GM12872 (cell line): ENCODE results near the gene ARHGAP10.

Experiments
- TF ChIP-seq, protein P1 (sequence below): IDR thresholded peaks from 3 replicates; pipeline ENCODE4 v1.5.1; 2011; ENCODE audit warnings: low read depth, mild to moderate bottlenecking, low read length, moderate library complexity; ENCODE audit not compliant: insufficient read depth

The ARHGAP10 gene

GRCh38 chr4:148016063-148016637, 284.3 kb downstream of the ARHGAP10 start:
- TF ChIP-seq, protein P1, sequence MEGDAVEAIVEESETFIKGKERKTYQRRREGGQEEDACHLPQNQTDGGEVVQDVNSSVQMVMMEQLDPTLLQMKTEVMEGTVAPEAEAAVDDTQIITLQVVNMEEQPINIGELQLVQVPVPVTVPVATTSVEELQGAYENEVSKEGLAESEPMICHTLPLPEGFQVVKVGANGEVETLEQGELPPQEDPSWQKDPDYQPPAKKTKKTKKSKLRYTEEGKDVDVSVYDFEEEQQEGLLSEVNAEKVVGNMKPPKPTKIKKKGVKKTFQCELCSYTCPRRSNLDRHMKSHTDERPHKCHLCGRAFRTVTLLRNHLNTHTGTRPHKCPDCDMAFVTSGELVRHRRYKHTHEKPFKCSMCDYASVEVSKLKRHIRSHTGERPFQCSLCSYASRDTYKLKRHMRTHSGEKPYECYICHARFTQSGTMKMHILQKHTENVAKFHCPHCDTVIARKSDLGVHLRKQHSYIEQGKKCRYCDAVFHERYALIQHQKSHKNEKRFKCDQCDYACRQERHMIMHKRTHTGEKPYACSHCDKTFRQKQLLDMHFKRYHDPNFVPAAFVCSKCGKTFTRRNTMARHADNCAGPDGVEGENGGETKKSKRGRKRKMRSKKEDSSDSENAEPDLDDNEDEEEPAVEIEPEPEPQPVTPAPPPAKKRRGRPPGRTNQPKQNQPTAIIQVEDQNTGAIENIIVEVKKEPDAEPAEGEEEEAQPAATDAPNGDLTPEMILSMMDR = no peak

DNA sequence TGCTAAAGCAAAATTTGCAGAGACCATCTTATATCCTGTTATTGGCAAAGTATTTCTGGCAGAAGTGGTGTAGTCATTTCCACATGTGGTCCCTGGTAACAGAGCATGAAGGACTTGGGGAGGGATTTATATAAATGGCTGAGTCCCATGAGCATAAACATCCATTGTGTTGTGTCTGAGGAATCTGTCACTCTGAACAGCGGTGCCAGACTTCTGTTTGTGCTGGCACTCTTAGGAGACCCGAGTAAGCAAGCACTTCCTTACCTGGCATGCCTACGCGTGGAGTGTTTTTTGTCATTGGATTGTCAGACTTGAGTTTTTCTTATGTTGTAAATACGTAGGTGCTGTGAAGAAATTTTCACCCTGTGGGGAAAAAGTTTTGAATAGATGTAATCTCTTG, 285.9 kb downstream of the ARHGAP10 start:
- TF ChIP-seq, protein P1 = no peak

DNA sequence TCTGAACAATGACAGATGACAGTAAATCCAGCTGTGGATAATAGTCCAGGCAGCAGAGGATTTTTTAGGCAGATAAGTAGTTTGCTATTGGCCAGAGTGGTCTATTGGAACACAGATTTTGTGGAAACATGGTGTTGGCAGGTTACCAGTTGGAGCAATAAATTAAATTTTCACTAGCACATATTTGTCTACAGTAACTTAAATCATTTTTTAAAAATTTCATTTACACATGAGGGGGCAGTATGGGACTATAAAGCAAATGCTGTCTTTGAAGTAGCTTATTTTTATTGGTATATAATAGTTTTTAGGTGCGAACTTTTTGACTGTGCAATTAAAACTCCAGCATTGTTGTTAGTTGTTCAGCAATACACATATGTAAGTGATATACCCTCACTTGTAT, 289.8 kb downstream of the ARHGAP10 start:
- TF ChIP-seq, protein P1 = no peak

DNA sequence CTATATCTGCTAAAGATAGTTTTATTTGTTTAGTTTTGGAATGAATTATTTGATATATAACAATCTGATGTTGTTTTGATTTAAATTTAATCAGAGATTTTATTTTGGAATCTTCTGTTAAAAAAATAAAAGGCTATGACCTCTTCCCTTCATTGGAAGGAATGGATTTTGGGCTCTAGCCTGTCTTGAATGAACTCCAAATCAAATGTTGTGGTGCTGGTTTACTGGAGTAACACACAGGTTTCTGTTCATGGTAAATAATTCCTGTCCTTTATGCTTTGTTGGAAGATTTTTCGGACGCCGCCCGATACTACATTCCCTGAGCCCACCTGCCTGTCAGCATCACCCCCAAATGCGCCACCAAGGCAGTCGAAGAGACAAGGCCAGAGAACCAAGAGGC, 291.1 kb downstream of the ARHGAP10 start:
- TF ChIP-seq, protein P1 = no peak

DNA sequence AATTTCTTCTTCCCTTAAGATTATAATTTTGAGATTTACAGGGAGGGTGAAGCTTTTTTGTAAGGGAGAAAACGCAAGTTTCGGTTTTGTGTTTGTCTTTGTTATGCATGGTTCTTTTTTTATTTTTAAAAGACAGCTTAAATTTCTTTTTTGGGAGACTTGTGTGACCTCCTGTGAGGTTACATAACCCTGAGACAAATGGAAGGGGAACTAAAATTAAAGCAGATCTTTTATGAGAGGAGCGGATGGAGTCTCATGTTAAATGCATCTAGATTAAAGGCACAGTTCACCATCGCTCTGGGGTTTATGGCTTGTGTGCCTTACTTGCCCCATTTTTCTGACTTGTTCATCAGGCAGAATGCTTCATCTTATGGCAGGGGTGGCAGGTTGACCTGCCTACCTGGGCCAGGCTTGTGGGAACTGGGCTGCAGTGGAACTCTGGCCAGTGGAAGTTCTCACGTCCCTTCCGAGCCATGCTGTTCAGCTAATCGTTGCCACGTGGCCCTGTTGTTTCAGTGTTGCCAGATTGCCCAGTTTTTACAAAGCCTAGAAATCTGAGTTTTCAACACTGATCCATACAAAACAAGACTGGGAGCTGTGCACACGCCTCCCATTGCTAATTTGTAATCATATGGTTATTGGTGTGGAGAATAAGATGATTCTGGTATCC, 291.8 kb downstream of the ARHGAP10 start:
- TF ChIP-seq, protein P1 = no peak

DNA sequence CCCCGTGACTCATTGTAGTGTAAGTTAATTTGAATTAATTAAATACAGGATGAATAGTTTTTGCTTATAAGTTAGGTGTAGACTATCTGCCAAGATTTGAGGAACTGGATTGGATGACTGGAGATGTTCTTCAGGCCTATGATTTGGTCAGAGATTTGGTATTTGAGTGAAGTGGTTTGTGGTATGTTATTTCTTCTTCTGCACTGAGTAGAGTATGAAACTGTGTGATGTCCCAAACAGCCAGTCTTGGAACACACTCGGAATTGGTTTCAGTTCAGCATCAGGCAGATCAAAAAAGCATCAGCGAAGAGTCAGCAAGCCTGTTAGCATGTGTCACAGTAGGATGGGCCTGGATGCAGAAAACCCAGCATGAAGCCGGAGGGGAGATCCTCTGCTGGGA, 294.1 kb downstream of the ARHGAP10 start:
- TF ChIP-seq, protein P1 = no peak

GRCh38 chr4:148027201-148027600, 295.3 kb downstream of the ARHGAP10 start:
- TF ChIP-seq, protein P1 = no peak
